Cardiac fibroblast (primary cell): ENCODE data around the gene DHRS7B.

Experiments
- DNase-seq, 2 donors: peaks; one replicate each; pipeline versions ENCODE4 v3.0.0 to v3.0.0-alpha.2; 2010; ENCODE audit warnings: low read depth in 2 of 2
- H3K4me3 ChIP-seq, 2 donors: replicated peaks in 1 of 2; 1 replicate in 1 of 2; 2 replicates in 1 of 2; pipeline ENCODE4 v1.5.1; 2011; ENCODE audit warnings: low read depth in 2 of 2, low read length in 2 of 2, mild to moderate bottlenecking in 2 of 2, moderate library complexity in 1 of 2
- CTCF ChIP-seq: IDR thresholded peaks from one replicate; pipeline ENCODE4 v1.5.1; 2011; ENCODE audit warnings: low read depth, mild to moderate bottlenecking, low read length, inconsistent platforms

The DHRS7B gene

DNA sequence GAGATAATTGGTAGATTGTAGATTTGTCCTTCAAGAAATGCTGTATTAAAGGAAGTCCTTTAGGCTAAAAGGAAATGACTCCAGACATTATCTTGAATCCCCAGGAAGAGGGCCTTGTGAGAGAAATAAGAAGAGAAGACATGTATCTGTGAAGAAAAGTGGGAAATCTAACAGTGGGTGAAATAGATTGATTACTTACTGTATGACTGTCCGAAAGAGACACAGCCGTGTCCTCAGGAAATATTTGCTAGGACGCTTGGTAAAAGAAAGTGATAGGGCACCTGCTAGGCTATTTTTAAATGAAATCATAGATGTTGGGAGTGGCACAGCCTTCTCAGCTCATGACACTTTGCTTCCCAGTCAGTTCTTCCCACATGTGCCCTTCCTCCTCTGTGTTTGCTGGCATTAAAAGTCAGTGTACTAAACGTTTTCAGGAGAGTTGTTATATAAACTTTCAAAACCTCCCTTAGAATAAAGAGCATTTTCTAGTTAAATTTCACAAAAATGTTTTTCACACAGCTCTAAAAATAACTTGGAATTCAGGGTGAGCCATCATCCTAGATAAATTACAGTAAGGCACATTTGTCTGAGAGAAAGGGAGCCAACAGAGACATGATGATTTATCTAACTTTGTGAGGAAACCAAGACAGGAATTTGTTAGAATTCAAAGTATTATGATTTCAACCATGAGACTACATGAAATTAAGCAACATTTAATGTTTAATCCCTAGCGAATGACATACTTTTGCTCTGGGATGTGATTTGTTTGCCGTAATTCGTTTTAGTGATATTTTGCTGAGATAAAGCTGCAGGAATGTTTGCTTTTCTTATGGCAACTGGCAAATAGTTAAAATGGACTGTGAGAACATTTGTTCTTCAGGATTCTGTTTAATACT lies 35.0 kb downstream of the DHRS7B start:
- no peak for TF ChIP-seq CTCF
- peak; percentile 69 to 81 for DNase-seq
- H3K4me3 ChIP-seq, result no peak overlapping the region

DNA sequence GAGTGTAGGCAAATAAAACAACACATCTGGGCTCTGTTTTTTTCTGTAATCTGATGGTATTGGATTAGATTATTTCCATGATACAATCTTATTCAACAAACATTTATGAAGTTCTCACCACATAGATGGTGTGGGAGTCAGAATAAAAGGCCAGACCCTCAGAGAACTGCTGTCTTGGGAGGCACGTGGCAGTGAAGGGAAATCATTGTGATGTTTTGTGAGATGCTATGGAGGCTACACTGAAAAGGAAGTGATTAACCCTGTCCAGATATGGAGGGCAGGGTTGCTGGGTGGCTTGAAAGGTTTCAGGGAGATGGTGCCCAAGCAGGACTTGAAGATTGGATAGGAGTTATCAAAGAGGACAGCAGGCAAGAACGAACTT lies 35.6 kb downstream of the DHRS7B start:
- H3K4me3 ChIP-seq, result no peak overlapping the region
- DNase-seq, result peak in 1 of 2 donors; percentile 17
- no peak for TF ChIP-seq CTCF

DNA sequence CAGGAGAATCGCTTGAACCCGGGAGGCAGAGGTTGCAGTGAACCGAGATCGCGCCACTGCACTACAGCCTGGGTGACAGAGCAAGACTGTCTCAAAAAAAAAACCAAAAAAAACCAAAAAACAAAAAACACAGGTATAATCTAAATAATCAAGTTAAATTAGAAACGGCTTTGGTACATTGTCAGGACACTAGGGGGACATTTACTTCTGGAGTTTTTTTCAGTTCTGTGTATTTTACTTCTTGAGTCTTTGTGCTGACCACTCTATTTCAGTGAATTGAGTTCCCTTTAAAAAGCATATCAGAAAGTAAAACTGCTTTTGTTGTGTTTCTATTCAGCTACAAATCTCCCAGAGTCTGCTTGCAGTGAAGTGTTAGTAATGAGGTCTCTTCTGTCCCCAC lies 36.3 kb downstream of the DHRS7B start:
- DNase-seq, result no peak
- no peak overlapping the region for H3K4me3 ChIP-seq
- TF ChIP-seq CTCF, result no peak

DNA sequence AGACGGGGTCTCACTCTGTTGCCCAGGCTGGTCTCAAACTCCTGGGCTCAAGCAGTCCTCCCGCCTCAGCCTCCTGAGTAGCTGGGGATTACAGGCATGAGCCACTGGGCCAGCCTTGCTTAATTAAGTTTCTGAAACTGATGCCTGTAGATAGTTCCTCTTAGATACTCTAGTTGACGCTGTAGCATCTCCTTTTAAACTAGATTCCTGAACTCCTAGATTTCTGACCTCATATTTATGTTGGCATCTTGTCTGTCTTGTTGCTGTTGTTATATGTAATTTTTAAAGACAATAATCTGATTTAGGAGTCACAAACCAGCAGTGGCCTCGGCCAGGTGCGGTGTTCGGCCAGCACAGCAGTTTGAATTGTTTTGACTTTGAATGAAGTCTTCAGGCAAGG lies 37.5 kb downstream of the DHRS7B start:
- DNase-seq, result no peak
- TF ChIP-seq CTCF, result no peak

DNA sequence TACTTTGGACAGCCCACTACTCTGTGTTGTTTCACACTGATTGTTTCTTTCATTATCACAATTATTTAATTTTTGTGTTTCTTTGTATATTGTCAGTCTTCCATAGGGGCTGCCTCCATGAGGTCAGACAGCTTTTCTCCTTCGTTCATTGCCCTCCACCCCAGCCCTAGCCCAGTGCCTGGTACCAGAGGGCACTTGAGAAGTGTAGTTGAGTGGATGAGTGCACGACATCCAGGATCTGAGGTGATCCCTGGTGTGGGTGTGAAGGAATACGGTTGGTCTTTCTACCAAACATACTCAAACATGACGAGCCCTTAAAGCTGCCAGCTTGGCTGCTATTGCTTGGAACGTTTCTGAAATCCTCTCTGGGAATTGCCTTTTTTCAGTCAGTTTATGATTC lies 37.9 kb downstream of the DHRS7B start:
- no peak overlapping the region for H3K4me3 ChIP-seq
- no peak for TF ChIP-seq CTCF
- DNase-seq, result no peak

More for the DNA sequence above, 37.5 kb downstream of the DHRS7B start:
- H3K4me3 ChIP-seq, result no peak overlapping the region

DNA sequence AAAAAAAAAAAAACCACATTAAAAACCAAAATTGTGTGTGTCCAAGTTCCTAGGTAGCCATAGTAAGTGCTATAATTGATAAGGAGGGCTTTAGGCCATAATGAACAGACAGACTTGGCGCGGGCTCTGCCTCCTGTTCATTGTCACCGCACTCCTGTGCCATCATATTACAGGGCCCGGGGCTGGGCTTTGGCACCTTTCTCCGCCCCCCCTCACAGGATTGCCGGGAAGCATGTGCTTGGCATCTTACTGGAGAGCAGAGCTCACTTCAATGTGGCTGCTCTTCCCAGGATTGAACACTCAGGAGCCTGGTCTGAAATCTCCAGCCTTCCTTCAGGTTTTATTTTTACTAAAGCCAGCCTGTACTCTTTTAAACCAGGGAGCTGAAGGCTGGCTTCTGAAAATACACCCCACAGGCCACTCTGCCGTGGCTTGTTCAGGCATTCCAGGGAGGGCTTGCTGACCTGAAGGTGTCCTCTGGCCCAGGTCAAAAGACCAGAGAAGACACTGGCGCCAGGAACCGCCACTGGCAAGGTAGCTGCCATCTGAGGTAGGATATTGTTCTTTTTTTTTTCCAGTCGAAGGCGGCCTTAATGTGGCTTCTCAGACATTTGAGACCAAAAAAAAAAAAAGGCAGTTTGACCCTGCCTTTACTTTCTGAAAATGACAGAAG lies 39.3 kb downstream of the DHRS7B start:
- no peak for TF ChIP-seq CTCF
- DNase-seq, result no peak
- no peak overlapping the region for H3K4me3 ChIP-seq
